HepG2 (cell line): ENCODE data around the gene TOMM40L. TPM values are rescaled to one million over a fixed set of nuclear protein-coding genes. Genes with fewer than 3 reads are reported as not detected.
A peak's percentile ranks its signal among the peaks of the same experiment; 100 is the strongest.

ENCODE experiments used
- GPN1 ChIP-seq: sonication (generic); formaldehyde crosslinking; IDR thresholded peaks from 2 replicates; pipeline ENCODE4 v1.5.1; 2020; ENCODE audit warnings: missing genetic modification reagents, borderline replicate concordance
- PRDM10 ChIP-seq: sonication (generic); formaldehyde crosslinking; IDR thresholded peaks from 2 replicates; pipeline ENCODE4 v1.4.0; 2020; ENCODE audit warnings: low read depth, missing genetic modification reagents
- RARA ChIP-seq: IDR thresholded peaks from 2 replicates; pipeline ENCODE4 v1.6.1; 2016; ENCODE audit warnings: missing genetic modification reagents, missing compliant biosample characterization
- RXRA ChIP-seq: sonication (generic); formaldehyde crosslinking; IDR thresholded peaks from 2 replicates; pipeline ENCODE4 v1.5.1; 2020; ENCODE audit warnings: missing genetic modification reagents
- SP1 ChIP-seq, 2 experiments: fragments of 450-650 bp in 1 of 2; sonication (generic) in 1 of 2; formaldehyde crosslinking in 1 of 2; IDR thresholded peaks; 2 replicates each; pipeline versions ENCODE4 v1.4.0 to v1.6.1; 2016 to 2020; ENCODE audit warnings: missing genetic modification reagents in 1 of 2
- ZBED4 ChIP-seq: sonication (generic); formaldehyde crosslinking; IDR thresholded peaks from 2 replicates; pipeline ENCODE4 v1.4.0; 2020; ENCODE audit warnings: missing genetic modification reagents, borderline replicate concordance
- ZBTB2 ChIP-seq: sonication (generic); formaldehyde crosslinking; IDR thresholded peaks from 2 replicates; pipeline ENCODE4 v1.8.0; 2022; ENCODE audit warnings: low read depth, missing genetic modification reagents
- ZBTB20 ChIP-seq: sonication (generic); formaldehyde crosslinking; IDR thresholded peaks from 2 replicates; pipeline ENCODE4 v1.8.1; 2023; ENCODE audit warnings: missing genetic modification reagents, low read depth, mild to moderate bottlenecking, borderline replicate concordance
- ZBTB21 ChIP-seq: sonication (generic); formaldehyde crosslinking; IDR thresholded peaks from 2 replicates; pipeline ENCODE4 v1.4.0; 2020; ENCODE audit warnings: missing genetic modification reagents
- ZEB1 ChIP-seq: IDR thresholded peaks from 2 replicates; pipeline ENCODE4 v1.6.1; 2012; ENCODE audit warnings: mild to moderate bottlenecking, low read depth, inconsistent platforms; ENCODE audit not compliant: insufficient replicate concordance
- ZNF441 ChIP-seq: sonication (generic); formaldehyde crosslinking; IDR thresholded peaks from 2 replicates; pipeline ENCODE4 v1.7.0; 2021; ENCODE audit warnings: missing genetic modification reagents, borderline replicate concordance
- ZNF546 ChIP-seq: sonication (generic); formaldehyde crosslinking; conservative IDR thresholded peaks from 2 replicates; pipeline ENCODE4 v1.8.1; 2023; ENCODE audit warnings: mild to moderate bottlenecking, missing genetic modification reagents
- ZNF552 ChIP-seq: sonication (generic); formaldehyde crosslinking; IDR thresholded peaks from 2 replicates; pipeline ENCODE4 v1.9.0; 2022; ENCODE audit warnings: missing genetic modification reagents, mild to moderate bottlenecking, borderline replicate concordance
- ZNF580 ChIP-seq: IDR thresholded peaks from 2 replicates; pipeline ENCODE4 v1.6.1; 2016; ENCODE audit warnings: low read depth, borderline replicate concordance
- ZNF616 ChIP-seq: sonication (generic); formaldehyde crosslinking; IDR thresholded peaks from 2 replicates; pipeline ENCODE4 v1.5.0; 2020; ENCODE audit warnings: low read depth, mild to moderate bottlenecking, missing genetic modification reagents
- ZNF740 ChIP-seq: sonication (generic); formaldehyde crosslinking; IDR thresholded peaks from 2 replicates; pipeline ENCODE4 v1.4.0; 2020; ENCODE audit warnings: missing genetic modification reagents
- polyA plus RNA-seq, 8 experiments: library from polyadenylated mRNA; depleted of rRNA in 3 of 8; stranded (reverse) in 7 of 8; unstranded in 1 of 8; fragments of >200 nt; fragmentation: Illumina TruSeq in 4 of 8; extraction: Trizol in 4 of 8; gene quantifications; 2 replicates each; pipeline versions ENCODE4 v1.2.1 to v1.2.3, GENCODE V29; 2011 to 2016; ENCODE audit warnings: low read depth in 4 of 8, missing spikeins in 1 of 8, mixed read lengths in 1 of 8; ENCODE audit not compliant: insufficient read depth in 1 of 8
- total RNA-seq, 5 experiments: library from RNA; depleted of rRNA; stranded (reverse); fragments of >200 nt; fragmentation: Illumina TruSeq; extraction: Trizol; gene quantifications; 2 replicates each; pipeline ENCODE4 v1.2.3, GENCODE V29; 2016; ENCODE audit warnings: low read depth in 1 of 5

Gene TOMM40L
- total and polyA plus RNA-seq, 2 of the 13 experiments (the other 11 are each of a cell fraction or from before 2014, with no cell fraction given): 14.1 to 26.2 TPM

GRCh38 chr1:161177112-161177935 lies 48.5 kb upstream of the TOMM40L start, which contains the start of gene B4GALT3 (continued):
- TF ChIP-seq ZBTB20 (CRISPR knock-in tag) (peak; percentile 83; the same call in 1 of the 2 replicates), ZBTB21 (CRISPR knock-in tag) (no peak), ZNF552 (CRISPR knock-in tag) (no peak; the same call in 1 of the 2 replicates), ZNF616 (CRISPR knock-in tag) (no peak), PRDM10 (CRISPR knock-in tag) (no peak), ZBTB2 (CRISPR knock-in tag) (no peak), RXRA (CRISPR knock-in tag) (peak; percentile 71), ZNF441 (no peak), GPN1 (no peak), ZNF580 (CRISPR knock-in tag) (peak; percentile 56; the same call in 1 of the 2 replicates), ZNF546 (CRISPR knock-in tag) (no peak), ZNF740 (CRISPR knock-in tag) (no peak), ZEB1 (no peak), RARA (CRISPR knock-in tag) (peak; percentile 63), ZBED4 (CRISPR knock-in tag) (peak; percentile 81; the same call in 1 of the 2 replicates), SP1 (IDR thresholded peaks at IDR 0.05) (no peak), SP1 (CRISPR knock-in tag; IDR thresholded peaks at IDR 0.05) (peak; percentile 97)
